IgD-negative memory B cell (primary cell): ENCODE data around the gene RRH. TPM values are rescaled to one million over a fixed set of nuclear protein-coding genes. Genes with fewer than 3 reads are reported as not detected.
A peak's percentile ranks its signal among the peaks of the same experiment; 100 is the strongest.
"Not testable (repeated sequence)": the region's sequence is repeated elsewhere in the genome, so short reads cannot be mapped to it uniquely, and the experiment has no call there.

ENCODE experiments used
- H3K27ac Mint-ChIP-seq, 3 donors: one replicate each; pipeline ENCODE4 v1.8.0; 2020 to 2022; ENCODE audit warnings: mild to moderate bottlenecking in 3 of 3, mixed read lengths in 3 of 3, moderate library complexity in 1 of 3
- H3K27me3 Mint-ChIP-seq: one replicate; pipeline ENCODE4 v1.8.0; 2021; ENCODE audit warnings: mixed read lengths
- H3K36me3 Mint-ChIP-seq: one replicate; pipeline ENCODE4 v1.8.0; 2020; ENCODE audit warnings: mild to moderate bottlenecking, mixed read lengths
- H3K4me1 Mint-ChIP-seq, 3 donors: one replicate each; pipeline ENCODE4 v1.8.0; 2020 to 2022; ENCODE audit warnings: mixed read lengths in 3 of 3, mild to moderate bottlenecking in 1 of 3
- H3K4me3 Mint-ChIP-seq, 4 donors: one replicate each; pipeline ENCODE4 v1.8.0; 2020 to 2022; ENCODE audit warnings: mild to moderate bottlenecking in 4 of 4, mixed read lengths in 4 of 4, moderate library complexity in 3 of 4
- H3K9me3 Mint-ChIP-seq, 3 donors: one replicate each; pipeline ENCODE4 v1.8.0; 2020 to 2021; ENCODE audit warnings: mixed read lengths in 3 of 3, mild to moderate bottlenecking in 1 of 3
- polyA plus RNA-seq: library from polyadenylated mRNA; unstranded; fragments of 300-500 nt; fragmentation: Illumina TruSeq; gene quantifications from one replicate; pipeline ENCODE4 v1.2.3, GENCODE V29; 2021

Gene RRH, protein sequence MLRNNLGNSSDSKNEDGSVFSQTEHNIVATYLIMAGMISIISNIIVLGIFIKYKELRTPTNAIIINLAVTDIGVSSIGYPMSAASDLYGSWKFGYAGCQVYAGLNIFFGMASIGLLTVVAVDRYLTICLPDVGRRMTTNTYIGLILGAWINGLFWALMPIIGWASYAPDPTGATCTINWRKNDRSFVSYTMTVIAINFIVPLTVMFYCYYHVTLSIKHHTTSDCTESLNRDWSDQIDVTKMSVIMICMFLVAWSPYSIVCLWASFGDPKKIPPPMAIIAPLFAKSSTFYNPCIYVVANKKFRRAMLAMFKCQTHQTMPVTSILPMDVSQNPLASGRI
- not detected for polyA plus RNA-seq

DNA sequence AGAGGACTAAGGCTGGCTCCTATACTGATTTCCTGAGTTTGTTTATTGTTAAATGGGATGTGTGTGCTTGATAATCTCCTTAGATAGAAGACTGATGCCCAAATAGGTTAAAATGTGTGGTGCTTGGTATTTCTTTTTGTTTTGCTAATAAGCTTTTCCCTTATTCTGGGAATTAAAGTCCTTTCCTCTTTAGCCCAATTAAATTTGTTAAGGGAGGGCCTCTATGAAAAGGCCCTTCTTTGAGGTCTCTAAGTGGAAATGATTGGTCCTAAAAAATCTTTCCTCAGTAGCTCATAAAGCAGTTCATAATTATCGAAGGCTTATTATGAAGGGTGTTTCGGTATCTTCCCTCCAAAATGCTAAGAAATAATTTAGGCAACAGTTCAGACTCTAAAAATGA is at the start of gene RRH:
Gene RRH (plus strand): TSS at position 301 of the 400 bp plus-strand sequence. CDS start 56 bp downstream, at position 357.
- no peak within 1 kb of the TSS for H3K27ac Mint-ChIP-seq
- H3K4me3 Mint-ChIP-seq = no peak within 1 kb of the TSS

DNA sequence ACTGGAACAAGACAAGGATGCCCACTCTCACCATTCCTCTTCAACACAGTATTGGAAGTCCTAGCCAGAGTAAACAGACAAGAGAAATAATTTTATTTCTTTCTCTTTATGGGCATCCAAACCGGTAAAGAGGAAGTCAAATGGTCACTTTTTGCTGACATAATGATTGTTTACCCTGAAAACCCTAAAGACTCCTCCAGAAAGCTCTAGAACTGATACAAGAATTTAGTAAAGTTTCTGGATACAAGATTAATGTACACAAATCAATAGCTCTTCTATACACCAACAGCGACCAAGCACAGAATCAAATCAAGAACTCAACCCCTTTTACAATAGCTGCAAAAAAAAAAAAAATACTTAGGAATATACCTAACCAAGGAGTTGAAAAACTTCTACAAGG is 45.7 kb upstream of the RRH start:
- H3K4me3 Mint-ChIP-seq, H3K27ac Mint-ChIP-seq, H3K9me3 Mint-ChIP-seq, H3K4me1 Mint-ChIP-seq, H3K27me3 Mint-ChIP-seq, H3K36me3 Mint-ChIP-seq: not testable (repeated sequence)

More for the DNA sequence above, at the start of gene RRH:
- no peaks in the 10 kb centered on the region for H3K4me1 Mint-ChIP-seq
- no peaks in the 10 kb centered on the region for H3K36me3 Mint-ChIP-seq
- no peaks in the 10 kb centered on the region for H3K27me3 Mint-ChIP-seq
- no peaks in the 10 kb centered on the region for H3K9me3 Mint-ChIP-seq

DNA sequence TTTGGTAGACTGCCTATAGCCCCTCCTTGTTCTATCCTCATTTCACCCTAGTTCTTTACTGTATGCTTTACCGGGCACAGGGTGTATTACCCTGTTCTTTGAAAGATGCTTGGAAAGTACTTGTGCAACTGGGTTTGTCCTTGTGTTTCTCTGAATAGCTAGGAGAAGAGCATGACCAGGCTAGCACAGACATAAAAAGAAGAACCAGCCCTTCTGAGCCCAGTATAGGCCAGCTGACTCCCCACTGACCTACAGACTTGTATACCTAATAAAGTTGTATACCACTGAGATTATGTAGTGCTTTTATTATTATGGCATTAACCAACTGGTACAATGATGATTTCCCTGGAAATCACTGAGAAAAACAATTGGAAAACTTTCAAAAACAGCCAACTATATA is 40.9 kb upstream of the RRH start:
- no peaks in the 10 kb centered on the region for H3K4me1 Mint-ChIP-seq
- peaks cover 4 to 9% (median 4%) of the 10 kb centered on the region in 3 donors for H3K9me3 Mint-ChIP-seq
- no peak overlapping the region for H3K27ac Mint-ChIP-seq
- H3K27me3 Mint-ChIP-seq = no peaks in the 10 kb centered on the region
- peaks cover 4% of the 10 kb centered on the region for H3K36me3 Mint-ChIP-seq
- H3K4me3 Mint-ChIP-seq = no peak overlapping the region

DNA sequence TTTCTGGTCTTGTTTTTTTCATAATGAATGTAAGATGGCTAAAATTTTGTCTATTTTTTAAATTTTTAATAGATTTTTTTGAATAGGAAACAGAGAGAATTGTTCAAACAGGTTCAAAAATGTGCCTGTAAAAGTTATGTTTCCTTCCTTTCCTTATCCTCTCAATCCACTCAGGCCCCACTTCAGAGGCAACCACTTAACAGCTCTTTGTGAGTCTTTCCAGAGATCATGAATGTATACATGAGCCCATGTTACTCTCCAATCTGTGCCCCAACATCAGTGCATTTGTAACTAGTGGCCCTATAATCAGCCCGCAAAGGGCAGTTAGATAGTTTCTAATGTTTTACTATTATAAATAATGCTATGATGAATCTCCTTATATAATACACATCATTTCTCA is 40.0 kb upstream of the RRH start:
- Mint-ChIP-seq H3K27me3 (no peaks in the 10 kb centered on the region), H3K9me3 (peaks cover 0 to 9% (median 4%) of the 10 kb centered on the region in 3 donors), H3K27ac (no peak overlapping the region), H3K4me3 (no peak overlapping the region), H3K36me3 (peaks cover 4% of the 10 kb centered on the region), H3K4me1 (no peaks in the 10 kb centered on the region)

DNA sequence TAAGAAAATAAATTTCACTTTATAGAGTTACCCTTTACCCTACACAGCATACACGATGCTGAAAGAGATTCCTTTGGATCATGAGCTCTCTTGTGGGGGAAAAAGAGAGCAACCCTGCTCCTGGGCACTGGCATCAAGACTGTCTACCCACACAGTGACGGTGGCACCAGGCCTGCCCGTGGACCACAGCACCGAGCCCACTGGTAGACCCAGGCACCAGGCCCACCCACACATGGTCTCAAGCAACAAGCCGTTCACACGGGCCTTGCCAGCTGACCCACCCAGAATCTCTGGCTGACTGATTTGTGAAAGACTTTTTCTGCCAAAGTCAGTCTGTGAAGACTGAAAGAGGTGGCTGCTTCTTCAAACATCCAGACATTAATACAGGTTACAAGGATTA is 32.7 kb upstream of the RRH start:
- Mint-ChIP-seq H3K27me3 (peaks cover 11% of the 10 kb centered on the region), H3K36me3 (peaks cover 1% of the 10 kb centered on the region), H3K9me3 (peaks cover 12 to 30% (median 12%) of the 10 kb centered on the region in 3 donors), H3K4me1 (no peaks in the 10 kb centered on the region), H3K27ac (no peak overlapping the region), H3K4me3 (no peak overlapping the region)

DNA sequence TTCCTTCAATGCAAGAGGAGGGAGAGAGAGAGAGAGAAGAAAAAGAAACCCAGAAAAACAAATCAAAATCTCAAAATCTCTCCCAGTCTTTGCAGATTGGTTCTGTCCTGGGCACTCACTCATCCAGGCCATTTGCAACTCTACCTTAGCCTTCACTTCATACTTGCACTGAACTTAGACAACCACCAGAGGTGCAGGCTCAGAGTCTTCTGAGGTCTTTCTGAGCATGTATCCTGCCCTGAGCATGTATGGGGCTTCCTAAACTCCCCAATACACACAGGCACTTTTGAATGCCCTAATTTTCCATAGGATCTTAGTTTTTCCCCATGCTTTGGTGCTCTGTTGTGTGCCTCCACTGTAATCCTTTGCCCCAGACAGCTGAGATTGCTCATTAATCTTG is 28.9 kb upstream of the RRH start:
- Mint-ChIP-seq H3K4me3 (no peak overlapping the region), H3K27me3 (peaks cover 12% of the 10 kb centered on the region), H3K4me1 (no peaks in the 10 kb centered on the region), H3K36me3 (no peaks in the 10 kb centered on the region), H3K9me3 (peaks cover 10 to 29% (median 12%) of the 10 kb centered on the region in 3 donors), H3K27ac (no peak overlapping the region)

DNA sequence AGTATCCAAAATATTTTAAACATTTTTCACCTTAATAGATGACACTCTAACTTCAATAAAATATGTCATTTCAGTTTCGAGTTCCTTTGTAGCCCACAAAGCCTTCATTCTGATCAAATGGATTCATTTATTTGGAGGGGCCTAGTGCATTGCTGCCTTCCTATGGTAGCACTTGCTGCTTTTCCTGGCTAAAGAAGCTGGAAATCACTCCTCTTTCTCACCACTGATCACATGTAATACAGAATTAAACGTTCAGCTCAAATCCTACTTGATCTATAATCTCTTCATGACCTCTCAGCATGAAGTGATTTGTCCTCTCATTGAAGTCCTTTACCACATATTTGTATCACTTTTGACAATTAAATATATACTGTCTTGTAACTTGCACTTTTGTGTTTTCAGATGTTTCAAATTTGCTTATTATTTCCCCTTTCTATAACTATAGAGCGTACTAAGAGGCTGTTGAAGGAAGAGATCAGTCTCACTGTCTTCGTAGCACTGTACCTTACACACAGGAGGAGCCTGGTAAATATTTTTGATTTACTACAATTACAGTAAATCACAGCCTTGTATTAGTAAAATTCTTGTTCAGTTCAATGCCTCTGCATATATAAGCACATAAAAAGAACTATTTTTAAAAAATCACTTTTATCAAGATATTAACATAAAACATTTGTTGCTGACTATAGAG is 26.5 kb upstream of the RRH start:
- H3K27ac Mint-ChIP-seq = no peak overlapping the region
- peaks cover 0 to 14% (median 1%) of the 10 kb centered on the region in 3 donors for H3K9me3 Mint-ChIP-seq
- H3K27me3 Mint-ChIP-seq = peaks cover 9% of the 10 kb centered on the region
- H3K36me3 Mint-ChIP-seq = no peaks in the 10 kb centered on the region
- peaks cover 0 to 1% (median 0%) of the 10 kb centered on the region in 3 donors for H3K4me1 Mint-ChIP-seq
- no peak overlapping the region for H3K4me3 Mint-ChIP-seq

DNA sequence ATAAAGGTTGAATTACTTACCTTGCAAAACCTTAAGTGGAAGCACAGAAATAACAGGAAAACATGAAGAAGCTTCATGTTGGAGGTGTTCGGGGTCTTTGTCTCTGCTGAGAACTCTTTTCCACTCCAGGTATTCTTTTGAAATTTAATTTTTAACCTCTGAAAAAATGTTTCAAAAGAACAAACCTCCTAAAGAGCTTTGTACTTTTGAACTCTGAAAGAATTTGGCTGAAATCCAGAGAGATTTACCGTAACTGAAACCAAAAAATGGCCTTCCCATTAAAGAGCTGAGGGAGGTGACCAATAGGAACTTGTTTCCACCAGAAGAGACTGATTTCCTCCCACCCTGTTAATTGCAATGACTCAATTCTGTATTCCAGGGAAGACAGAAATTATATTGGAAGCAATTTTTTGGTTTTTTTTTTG is 25.9 kb upstream of the RRH start, which contains the start of gene CFI:
Gene CFI (minus strand): TSS at position 105 of the 425 bp plus-strand sequence. CDS start 28 bp downstream, at position 77.
- peaks cover 0 to 7% (median 0%) of the 10 kb centered on the region in 3 donors for H3K9me3 Mint-ChIP-seq
- H3K27ac Mint-ChIP-seq = no peak within 1 kb of the TSS
- peaks cover 0 to 1% (median 0%) of the 10 kb centered on the region in 3 donors for H3K4me1 Mint-ChIP-seq
- H3K4me3 Mint-ChIP-seq = no peak within 1 kb of the TSS
- H3K36me3 Mint-ChIP-seq = no peaks in the 10 kb centered on the region
- peaks cover 6% of the 10 kb centered on the region for H3K27me3 Mint-ChIP-seq

DNA sequence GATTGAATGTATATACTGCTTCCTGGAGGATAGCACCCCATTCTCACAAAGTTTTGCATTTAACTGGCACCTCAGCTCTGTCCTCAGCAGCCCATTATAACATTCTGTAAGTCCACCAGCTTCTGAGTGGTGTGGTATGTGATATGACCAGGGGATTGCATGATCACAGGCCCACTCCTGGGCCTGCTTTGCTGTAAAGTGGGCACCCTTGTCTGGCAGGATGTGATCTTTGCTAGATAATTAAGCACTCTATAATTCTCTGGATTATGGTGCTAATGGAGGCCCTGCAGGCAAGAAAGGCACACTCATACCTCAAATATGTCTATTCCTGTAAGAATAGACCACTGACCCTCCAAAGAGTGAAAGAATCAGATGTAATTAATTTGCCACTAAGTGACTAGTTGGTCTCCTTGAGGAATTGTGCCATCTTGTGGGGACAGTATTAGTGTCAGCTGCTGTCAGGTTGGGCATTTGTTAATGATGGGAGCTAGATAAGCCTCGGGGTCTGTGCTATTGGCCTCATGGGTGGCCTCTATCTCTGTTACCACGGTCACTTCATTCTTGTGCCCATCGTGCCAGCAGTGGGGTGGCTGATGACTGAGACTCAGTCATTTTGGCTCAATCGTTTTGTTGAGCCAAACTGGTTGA is 23.7 kb upstream of the RRH start:
- Mint-ChIP-seq H3K27ac (peak overlapping the region in 1 of 3 donors; percentile 26), H3K4me3 (no peak overlapping the region), H3K27me3 (peaks cover 6% of the 10 kb centered on the region), H3K4me1 (peaks cover 0 to 1% (median 0%) of the 10 kb centered on the region in 3 donors), H3K36me3 (no peaks in the 10 kb centered on the region), H3K9me3 (no peaks in the 10 kb centered on the region)

DNA sequence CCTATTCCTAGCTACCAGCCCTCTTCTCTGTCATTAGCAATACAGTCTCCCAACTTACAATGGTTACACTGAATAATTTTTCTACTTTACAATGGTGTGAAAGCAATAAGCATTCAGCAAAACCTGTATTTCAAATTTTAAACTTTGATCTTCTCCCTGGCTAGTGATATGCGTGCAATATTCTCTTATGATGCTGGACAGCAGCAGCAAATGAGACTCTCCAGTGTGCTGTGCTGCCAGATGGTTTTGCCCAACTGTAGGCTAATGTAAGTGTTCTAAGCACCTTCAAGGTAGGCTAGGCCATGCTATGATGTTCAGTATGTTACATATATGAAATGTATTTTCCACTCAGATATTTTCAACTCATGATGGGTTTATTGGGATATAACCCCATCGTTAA is 18.1 kb upstream of the RRH start:
- H3K27me3 Mint-ChIP-seq = peaks cover 3% of the 10 kb centered on the region
- H3K36me3 Mint-ChIP-seq = no peaks in the 10 kb centered on the region
- no peak overlapping the region for H3K4me3 Mint-ChIP-seq
- H3K27ac Mint-ChIP-seq = no peak overlapping the region
- peaks cover 0 to 3% (median 2%) of the 10 kb centered on the region in 3 donors for H3K4me1 Mint-ChIP-seq
- H3K9me3 Mint-ChIP-seq = no peaks in the 10 kb centered on the region

DNA sequence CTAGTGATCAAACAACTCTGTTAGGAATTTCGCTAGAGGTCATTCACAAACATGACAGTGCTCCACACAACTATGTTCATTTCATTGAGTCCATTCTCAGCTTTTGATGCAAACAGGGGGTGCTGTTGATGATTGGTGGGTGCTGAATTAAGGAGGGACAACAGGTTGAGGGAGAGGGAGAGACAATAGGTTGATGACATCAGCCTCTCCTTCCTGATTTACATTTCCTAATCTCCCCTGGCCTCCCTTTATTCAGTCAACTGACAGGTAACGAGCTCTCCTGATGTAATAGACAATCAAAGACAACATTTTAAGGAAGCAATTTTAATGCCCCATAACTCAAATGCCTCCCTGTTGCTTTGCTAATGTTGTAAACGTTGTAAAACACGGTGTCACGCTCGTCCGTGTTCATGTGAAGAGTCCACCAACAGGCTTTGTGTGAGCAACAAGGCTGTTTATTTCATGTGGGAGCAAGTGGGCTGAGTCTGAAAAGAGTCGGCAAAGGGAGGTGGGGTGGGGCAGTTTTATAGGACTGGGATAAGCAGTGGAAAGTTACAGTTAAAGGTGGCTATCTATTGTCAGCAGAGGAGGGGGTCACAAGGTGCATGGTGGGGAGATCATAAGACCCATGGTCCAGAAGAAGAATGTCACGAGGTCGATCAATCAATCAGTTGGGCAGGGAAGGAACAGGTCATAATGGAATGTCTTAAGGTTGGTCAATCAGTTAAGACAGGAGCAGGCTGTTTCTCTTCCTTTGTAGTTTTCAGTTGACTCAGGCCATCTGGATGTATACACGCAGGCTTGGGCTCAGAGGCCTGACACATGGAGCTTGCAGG is 17.0 kb upstream of the RRH start:
- peaks cover 6 to 8% (median 7%) of the 10 kb centered on the region in 3 donors for H3K4me1 Mint-ChIP-seq
- H3K36me3 Mint-ChIP-seq = no peaks in the 10 kb centered on the region
- no peak overlapping the region for H3K27ac Mint-ChIP-seq
- H3K27me3 Mint-ChIP-seq = peaks cover 3% of the 10 kb centered on the region
- no peaks in the 10 kb centered on the region for H3K9me3 Mint-ChIP-seq
- H3K4me3 Mint-ChIP-seq = no peak overlapping the region

DNA sequence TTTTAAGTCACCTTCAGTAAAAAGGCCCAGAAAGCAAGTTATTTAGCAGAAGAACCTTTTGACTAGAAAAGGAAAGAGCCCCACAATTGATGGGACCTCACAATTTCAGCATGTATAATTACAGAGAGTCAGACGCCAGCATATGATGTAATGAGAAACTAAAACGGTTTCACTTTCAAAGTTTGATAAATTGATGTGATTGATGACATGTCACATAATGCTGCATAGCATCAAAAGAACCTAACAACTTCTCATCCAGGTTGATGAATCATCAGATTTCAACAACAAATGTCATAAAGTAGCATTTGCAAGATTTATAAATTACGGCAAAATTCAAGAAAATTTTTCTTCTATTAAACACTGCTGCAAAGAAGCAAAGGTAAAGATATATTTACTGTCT is 16.1 kb upstream of the RRH start:
- Mint-ChIP-seq H3K27me3 (peaks cover 3% of the 10 kb centered on the region), H3K9me3 (no peaks in the 10 kb centered on the region), H3K36me3 (no peaks in the 10 kb centered on the region), H3K4me1 (peaks cover 15 to 16% (median 16%) of the 10 kb centered on the region in 3 donors), H3K4me3 (no peak overlapping the region), H3K27ac (peak overlapping the region in 1 of 3 donors; percentile 16)

DNA sequence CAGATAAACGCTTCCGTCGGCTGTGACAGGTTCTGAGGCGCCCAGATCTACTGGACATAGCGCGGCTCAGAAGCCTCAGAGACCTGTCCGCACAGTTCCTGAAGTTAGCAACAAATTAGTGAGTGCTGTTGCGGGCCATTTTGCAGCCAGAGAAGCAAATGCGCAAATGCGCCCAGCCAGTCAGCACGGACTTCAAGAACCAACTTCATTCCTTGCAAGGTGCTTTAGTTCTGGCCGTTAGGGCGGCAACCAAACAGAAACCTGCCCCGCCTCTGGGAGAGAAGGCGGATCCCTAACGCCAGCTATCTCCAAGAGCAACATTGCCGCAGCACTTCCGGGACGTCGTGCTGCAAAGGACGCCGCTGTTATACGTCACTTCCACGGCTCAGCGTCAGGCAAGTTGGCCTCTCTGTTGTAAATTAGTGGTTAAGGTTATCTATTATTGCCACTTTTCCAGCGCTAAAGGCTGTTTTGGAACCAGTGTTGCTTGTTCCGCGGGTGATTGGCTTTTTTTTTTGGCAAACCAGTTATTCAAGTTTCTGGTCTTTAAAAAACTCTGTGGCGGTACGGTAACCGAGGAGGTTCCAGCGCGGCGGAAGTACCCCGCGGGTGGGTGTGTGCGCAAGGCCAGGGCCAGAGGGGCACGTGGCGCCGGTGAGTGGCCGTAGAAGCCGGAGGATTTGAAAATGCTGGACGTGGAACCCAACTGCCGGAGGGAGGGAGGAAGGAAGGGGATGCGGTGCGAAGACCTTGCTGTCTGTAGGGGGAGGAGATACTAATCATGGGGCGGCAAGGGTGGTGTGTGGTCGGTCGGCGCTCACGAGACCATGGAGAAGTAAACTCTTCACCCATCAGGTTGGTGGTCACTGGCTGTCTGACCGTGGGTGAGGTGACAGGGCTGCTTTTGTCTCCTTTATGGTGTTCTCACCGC is 12.4 kb upstream of the RRH start, which contains the start of gene GAR1:
Gene GAR1 (plus strand): TSS at position 612 of the 931 bp plus-strand sequence. CDS start 403 bp downstream, outside the sequence.
- Mint-ChIP-seq H3K27me3 (no peaks in the 10 kb centered on the region), H3K36me3 (peaks cover 1% of the 10 kb centered on the region), H3K27ac (peak within 1 kb of the TSS; percentile 95 to 99 (median 99)), H3K9me3 (no peaks in the 10 kb centered on the region), H3K4me1 (peaks cover 19 to 26% (median 24%) of the 10 kb centered on the region in 3 donors), H3K4me3 (peak within 1 kb of the TSS; percentile 98 to 99 (median 99))
